ENCODE data around the gene YWHAQ. TPM values are rescaled to one million over a fixed set of nuclear protein-coding genes. Genes with fewer than 3 reads are reported as not detected.

Gene YWHAQ
- total and polyA plus RNA-seq, 2 of the 4 experiments (the other 2 are of a cell fraction) = 196 to 255 TPM

GRCh38 chr2:9638532-9638931 lies 7.7 kb upstream of the YWHAQ start (continued):
- TF ChIP-seq MXI1 (IDR thresholded peaks at IDR 0.05; ENCODE audit: borderline replicate concordance, low read depth, low read length) = peak; percentile 22; the same call in 1 of the 2 replicates

DNA sequence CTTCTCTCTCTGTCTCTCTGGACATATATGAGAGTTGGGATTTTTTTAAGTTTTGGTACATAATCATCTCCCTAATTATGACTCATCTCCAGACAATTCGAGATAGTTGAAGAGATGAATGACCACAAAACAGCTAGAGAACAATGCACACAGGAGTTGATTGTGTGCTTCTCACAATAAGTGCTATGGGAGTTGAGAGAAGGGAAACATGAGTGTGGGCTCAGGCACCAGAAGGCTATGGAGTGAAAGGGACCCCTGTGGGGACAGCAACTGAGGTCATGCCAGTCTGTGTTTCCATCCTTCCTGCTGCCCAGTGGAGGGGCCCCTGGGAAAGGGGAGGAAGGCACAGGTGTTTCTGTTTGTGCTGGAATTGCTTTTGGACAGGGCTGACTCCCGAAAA lies 6.5 kb upstream of the YWHAQ start:
- Histone ChIP-seq H3K56ac (ENCODE audit: extremely low read depth, insufficient read depth, low read length) (no peak overlapping the region), H3K18ac (ENCODE audit: low read depth, low read length) (peak overlapping the region; percentile 74), H3K14ac (replicated peaks; ENCODE audit: low read depth, low read length) (peak overlapping the region; percentile 82), H3K4me2 (ENCODE audit: low read depth, low read length) (peak overlapping the region; percentile 25; the same call in 1 of the 2 replicates), H4K91ac (ENCODE audit: insufficient read depth, low read depth, low read length) (peak overlapping the region; percentile 62), H2AK9ac (replicated peaks; ENCODE audit: low read depth, low read length, poor library complexity) (peak overlapping the region; percentile 59), H3K27ac (ENCODE audit: insufficient read depth, low read length) (peak overlapping the region; percentile 5; the same call in 1 of the 2 replicates), H2AFZ (replicated peaks; ENCODE audit: low read length, poor library complexity) (peak overlapping the region; percentile 2), H3K4me1 (ENCODE audit: control insufficient read depth, insufficient read depth, low read length) (peaks cover 27% of the 10 kb centered on the region), H3K27me3 (ENCODE audit: control insufficient read depth, insufficient read depth, low read length) (no peaks in the 10 kb centered on the region), H4K5ac (ENCODE audit: low read depth, low read length) (peak overlapping the region; percentile 86; the same call in 1 of the 2 replicates), H3K79me1 (ENCODE audit: low read depth in 1 of 2, low read length in 2 of 2) (peaks cover 0 to 15% of the 10 kb centered on the region in 2 experiments; a peak in 1 of 4 replicates), H3K9me1 (ENCODE audit: insufficient read depth, low read length) (peaks cover 33% of the 10 kb centered on the region), H4K20me1 (ENCODE audit: insufficient read depth, low read length) (no peaks in the 10 kb centered on the region), H3K9ac (ENCODE audit: low read depth, low read length) (no peak overlapping the region), H2BK120ac (ENCODE audit: low read depth, low read length) (peak overlapping the region; percentile 97), H2AK5ac (ENCODE audit: low read depth, low read length) (peak overlapping the region; percentile 98), H3K36me3 (ENCODE audit: control insufficient read depth, insufficient read depth, low read length) (no peaks in the 10 kb centered on the region), H3K9me3 (ENCODE audit: control insufficient read depth, insufficient read depth, low read length) (no peaks in the 10 kb centered on the region), H3K23ac (ENCODE audit: low read depth, low read length) (peak overlapping the region; percentile 79; the same call in 1 of the 2 replicates), H4K8ac (ENCODE audit: low read depth in 2 of 2, low read length in 2 of 2) (peak overlapping the region in 1 of 2 experiments; percentile 59; a peak in 1 of 4 replicates), H3K4ac (ENCODE audit: low read depth, low read length) (peak overlapping the region; percentile 96), H3K4me3 (ENCODE audit: insufficient read depth, low read depth, low read length) (no peak overlapping the region), H2BK15ac (ENCODE audit: low read depth, low read length) (peak overlapping the region; percentile 62), H2BK5ac (ENCODE audit: low read depth, low read length, poor library complexity, severe bottlenecking) (peak overlapping the region; percentile 46), H2BK20ac (ENCODE audit: low read depth, low read length) (peak overlapping the region; percentile 98)
- BruUV-seq (replicated peaks) = no TSS peak
- ChIA-PET CTCF (interaction anchor here (0.6 to 1.4 kb wide), 3 partner anchors 25 to 38 kb away, joined by 3 to 4 read pairs (median 3); no protein-coding TSS in a partner anchor), POLR2A (ENCODE audit: unreplicated experiment) (no interaction called here)
- dilution Hi-C loops (cut with HindIII; ENCODE audit: low sequenced_read_pairs, unreplicated experiment) = no loop called here
- no CpG with 5 or more reads among the region's 2 CpGs for WGBS, 2 experiments (ENCODE audit: extremely low coverage in 2 of 2, insufficient read length in 1 of 2)
- peak; percentile 8; the same call in 1 of the 2 replicates for ATAC-seq (ENCODE audit: low read depth)
- peak; percentile 89 for TF ChIP-seq FOS (IDR thresholded peaks at IDR 0.05; ENCODE audit: low read depth, low read length)
- TF ChIP-seq USF2 (IDR thresholded peaks at IDR 0.05; ENCODE audit: low read depth, low read length) = no peak
- intact Hi-C loops (cut with micrococcal nuclease) = loop anchor here (5.0 to 10.0 kb wide), 2 partner anchors 40 to 493 kb away; no protein-coding TSS in a partner anchor
- DNase-seq = peak; percentile 74
- in situ Hi-C loops (cut with MboI; ENCODE audit: low sequenced_read_pairs) = no loop called here
